A204.1 (cell line): ENCODE results near the gene FGF21.

Source experiments
- FAIRE-seq: peaks from 2 replicates; lab custom pipeline; 2012; peaks lifted over from hg19 to GRCh38; lab: Jason Lieb, UNC

Gene FGF21

DNA sequence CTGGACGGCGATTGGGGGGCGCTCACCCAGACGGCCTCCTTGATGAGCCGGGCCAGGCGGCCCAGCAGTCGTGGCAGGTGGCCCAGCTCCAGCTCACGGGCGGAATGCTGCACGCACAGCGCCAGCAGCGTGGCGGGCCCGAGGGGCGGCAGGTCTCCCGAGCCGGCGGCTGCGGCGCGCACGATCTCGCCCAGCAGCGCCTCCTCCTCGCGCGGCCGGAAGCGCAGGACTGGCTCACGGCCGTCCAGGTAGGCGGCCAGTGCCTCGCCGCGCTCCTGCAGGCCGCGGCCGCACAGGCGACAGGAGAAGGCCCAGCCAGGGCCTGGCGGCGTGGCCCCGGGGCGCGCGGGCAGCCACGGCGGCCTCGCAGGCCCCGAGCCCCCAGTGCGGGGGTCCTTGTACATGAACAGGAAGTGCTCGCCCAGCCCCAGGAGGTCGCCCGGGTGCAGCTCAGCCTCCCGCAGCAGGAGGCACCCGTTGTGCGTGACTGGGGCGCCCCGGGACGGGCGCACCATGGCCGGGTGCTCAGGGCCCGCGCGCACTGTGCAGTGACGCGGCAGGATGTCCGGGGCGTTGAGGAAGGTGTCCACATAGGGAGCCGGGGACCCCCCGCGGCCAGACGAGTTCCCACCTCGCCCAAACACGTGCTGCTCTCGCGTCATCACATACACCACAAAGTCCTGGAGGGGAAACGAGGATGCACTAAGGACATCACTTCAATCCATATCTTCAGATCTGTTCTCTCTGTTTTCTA lies 26.2 kb upstream of the FGF21 start:
- no peak for FAIRE-seq

DNA sequence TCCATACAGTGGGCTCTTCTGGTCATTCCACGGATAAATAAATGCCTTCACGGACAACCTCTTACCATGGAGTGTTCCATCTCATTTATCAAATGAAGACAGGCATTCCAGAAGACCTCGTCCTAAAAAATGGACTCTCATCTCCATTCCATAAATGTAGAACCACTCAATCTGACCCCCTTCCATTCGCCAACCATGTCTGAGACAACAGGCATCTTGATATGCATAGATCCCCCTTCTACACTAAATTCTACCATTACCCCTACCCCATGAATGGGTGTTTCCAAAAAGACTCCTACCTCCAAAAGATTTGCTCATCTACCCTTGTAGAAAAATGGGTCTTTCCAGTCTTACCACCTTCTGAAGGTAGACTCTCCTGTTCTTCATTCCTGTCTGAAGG lies 23.9 kb upstream of the FGF21 start:
- no peak for FAIRE-seq

DNA sequence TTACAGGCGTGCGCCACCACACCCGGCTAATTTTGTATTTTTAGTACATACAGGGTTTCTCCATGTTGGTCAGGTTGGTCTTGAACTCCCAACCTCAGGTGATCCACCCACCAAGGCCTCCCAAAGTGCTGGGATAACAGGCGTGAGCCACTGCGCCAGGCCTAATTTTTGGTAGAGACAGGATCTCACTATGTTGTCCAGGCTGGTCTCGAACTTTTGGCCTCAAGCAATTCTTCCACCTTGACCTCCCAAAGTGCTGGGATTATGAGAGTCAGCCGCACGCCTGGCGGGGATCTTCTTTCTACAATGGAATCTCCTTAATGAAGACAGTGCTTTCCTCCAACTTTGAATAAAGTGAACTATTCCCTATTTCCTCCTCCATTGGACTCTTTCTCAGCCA lies 20.7 kb upstream of the FGF21 start:
- FAIRE-seq, result no peak

DNA sequence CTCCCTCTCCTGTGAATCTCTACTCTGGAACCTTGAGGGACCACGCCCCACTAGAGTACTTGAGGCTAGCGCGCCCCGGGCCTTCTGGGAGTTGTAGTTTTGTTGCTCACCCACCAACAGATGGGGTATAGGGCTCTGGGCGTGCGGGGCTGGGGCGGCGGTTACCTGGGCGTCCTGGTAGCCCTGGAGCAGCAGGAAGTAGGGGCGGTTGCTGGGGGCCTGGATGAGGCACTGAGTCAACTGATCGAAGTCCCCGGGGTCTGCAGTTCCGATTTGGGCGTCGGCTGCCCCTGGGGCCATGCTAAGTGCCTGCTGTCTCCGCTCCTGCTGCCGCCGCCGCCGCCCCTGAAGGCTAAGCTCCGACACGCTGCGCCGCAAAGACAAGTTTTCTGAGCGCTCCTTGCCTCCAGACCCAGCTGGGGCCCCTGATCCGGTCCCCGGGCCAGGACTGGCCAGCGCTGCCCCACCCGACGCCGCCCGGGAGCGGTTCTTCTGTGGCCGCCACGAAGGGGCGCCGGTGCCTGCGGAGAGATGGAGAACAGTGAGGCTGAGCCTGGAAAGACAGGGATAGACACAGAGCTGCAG lies 20.2 kb upstream of the FGF21 start:
- FAIRE-seq, result no peak

DNA sequence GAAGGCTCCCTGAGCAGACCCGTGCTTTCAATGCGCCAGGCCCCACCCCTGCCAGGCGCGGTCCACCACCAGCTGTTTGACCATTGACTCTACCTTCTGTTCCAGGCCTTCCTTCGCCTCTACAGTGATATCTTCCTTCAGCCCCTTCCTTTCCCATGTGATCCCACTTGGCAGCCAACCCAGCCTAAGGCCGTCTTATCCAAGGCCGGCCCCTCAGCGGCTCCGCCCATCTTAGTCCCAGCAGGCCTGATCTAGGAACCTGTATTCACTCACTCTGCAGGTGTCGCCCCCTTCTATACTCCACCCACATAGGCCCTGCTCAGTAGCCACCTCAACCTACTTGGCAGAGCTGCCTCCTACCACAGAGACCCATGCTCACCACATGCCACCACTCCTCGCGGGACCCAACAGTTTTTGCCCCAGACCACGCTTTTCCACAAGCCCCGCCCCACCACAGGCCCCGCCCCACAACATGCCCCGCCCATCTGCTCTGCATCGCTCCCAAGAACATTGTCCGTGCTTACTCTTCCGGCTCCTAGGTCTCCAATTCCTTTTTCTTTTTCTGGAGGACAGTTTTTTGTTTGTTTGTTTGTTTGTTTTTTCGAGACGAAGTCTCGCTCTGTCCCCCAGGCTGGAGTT lies 17.8 kb upstream of the FGF21 start:
- FAIRE-seq, result no peak

DNA sequence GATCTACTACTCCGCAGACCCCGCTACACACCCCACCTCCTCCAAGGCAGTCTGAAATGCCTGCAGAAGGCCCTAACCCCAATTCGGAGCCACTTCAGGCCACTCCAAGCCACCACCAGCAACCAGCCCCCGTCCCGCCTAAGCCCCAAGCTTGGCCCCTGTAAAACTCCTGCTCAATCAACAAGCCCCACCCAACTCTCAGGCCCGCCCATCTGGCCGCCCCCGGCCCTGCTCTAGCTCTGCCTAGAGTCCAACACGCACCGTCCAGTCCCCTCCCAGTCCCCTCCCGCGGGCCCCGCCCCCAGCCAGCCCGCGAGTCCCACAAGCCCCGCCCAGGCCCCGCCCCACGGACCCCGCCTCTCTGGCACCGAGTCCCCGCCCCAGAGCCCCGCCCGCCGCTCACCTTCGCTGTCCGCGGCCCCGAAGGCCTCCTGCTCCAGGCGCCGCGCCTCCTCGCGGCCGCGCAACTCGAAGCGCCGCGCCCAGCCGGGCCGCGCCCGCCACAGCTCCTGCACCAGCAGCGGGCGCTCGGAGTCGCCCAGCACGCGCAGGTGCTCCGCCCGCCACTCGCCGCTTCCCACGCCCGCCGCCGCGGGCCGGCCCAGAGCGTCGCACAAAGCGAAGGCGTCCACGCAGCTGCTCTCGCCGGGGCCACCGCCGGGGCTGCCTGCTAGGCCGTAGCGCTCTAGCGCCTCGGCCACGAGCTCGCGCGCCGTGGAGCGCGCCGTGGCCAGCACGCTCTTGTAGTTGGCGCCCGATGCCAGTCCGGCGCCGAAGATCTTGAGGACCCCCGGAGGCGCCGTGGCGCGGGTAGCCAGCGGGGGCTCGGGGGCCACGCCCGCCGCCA lies 16.5 kb upstream of the FGF21 start:
- no peak for FAIRE-seq

DNA sequence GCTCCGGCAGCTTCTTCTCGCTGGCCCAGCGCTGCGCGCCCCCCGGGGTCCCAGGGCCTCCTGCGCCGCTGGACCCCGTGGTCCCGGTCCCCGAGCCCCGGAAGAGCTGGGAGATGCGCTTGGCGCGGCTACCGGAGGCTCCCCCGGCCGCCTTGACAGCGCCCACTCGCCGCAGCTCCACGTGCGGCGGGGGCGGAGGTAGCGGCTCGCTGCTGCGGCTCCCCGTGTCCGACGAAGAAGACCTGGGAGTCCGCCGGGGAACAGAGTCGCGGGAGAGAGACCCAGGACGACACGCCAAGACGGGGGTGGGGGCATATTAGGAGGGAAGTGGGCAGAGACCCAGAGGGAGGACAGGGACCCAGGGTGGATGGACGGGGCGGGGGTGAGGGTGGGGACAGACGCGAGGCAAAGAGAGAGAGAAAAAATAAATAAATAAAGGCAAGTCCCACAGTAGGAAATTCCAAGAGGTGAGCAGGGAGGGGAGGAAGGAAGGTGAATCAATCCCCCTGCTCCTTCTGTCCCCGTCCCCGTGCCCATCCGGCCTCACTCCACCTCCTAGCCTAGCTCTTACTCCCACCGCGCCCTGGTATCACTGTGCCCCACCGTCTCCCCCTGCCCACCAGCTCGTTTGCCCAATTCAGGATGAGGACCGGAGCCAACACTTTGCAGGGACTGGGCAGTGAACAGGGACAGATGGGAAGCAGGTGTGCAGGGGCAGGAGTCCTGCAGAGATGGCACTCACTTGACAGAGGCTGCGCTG lies 15.7 kb upstream of the FGF21 start:
- FAIRE-seq, result no peak

DNA sequence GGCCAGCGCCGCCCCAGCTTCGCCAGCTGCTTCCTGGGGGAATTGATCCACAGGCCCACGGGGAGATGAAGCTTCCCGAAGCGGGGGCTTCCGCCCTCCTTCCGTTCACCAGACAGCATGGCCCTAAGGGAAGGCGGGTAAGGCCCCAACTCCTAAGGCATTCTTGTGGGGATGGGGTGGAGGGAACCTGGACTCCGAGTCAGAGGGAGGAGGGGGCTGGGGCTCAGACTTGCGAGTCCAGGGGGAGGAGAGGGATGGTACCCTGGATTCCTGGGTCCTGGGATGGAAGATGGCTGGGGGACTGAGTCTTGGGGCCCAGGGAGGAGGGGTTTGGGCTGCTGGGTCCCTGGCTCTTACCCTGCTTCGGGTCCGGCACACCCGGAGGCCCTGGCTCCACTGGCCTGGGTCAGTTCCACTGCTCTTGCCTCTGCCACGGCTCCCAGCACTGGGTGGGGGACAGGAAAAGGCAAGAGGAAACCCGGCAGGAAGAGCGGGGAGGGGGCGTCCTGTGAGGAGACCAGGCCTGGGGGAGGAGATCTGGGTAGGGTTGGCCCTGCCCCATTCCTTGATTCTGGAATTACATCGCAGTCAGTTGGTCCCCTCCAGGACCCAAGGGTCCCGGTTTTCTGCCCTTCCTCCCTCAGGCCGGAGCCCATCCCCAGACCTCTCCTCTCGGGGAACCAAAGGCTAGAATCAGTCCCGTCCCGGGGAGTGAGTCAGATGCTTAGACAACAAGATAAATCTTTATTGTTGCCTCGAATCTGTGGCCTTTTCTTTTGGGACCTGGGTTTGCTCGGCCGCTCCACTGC lies 15.0 kb upstream of the FGF21 start, which contains the start of gene RASIP1:
RASIP1 (minus strand) TSS at position 447 of the 809 bp plus-strand sequence; CDS start at position 119, 328 bp downstream.
- no peak for FAIRE-seq

DNA sequence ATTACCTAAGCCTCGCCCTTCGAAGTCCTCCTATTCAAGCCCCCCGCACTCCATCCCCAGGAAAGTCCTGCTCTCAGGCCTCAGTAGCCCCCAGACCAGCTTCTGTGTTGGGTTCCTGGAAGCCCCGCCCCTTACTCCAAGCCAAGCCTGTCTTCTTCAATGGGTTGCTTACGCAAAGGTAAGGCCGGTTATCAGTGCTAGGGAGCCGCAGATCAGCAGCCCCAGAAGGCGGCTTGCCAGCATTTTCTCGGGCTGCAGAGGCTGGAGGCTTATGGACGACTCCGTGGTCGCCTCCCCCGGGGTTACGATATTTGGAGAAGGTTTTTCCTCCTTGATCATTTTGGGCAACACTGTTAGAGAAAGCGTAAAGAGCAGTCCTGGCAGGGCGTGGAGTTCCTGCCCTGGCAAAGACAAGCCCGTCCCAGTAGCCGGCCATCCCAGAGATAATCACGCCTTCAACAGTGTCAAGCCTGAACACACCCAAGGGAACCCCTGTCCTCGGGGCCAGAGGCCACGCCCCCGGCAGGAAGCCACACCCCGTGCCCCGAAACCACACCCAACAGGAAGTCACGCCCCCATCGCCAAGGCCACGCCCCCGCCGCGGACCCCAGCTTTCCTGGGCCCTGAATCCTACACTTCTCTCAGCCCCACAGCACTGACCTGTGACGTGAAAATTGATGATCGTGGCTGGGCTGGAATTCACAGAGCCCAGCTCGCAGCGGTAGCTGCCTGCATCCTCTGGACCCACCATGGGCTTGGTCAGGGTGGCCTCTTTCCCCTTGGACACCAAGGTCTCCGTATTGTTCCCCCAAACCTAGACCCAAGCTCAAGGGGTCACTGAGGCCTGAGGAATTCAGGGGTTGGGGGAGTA lies 14.0 kb upstream of the FGF21 start:
- FAIRE-seq, result no peak

DNA sequence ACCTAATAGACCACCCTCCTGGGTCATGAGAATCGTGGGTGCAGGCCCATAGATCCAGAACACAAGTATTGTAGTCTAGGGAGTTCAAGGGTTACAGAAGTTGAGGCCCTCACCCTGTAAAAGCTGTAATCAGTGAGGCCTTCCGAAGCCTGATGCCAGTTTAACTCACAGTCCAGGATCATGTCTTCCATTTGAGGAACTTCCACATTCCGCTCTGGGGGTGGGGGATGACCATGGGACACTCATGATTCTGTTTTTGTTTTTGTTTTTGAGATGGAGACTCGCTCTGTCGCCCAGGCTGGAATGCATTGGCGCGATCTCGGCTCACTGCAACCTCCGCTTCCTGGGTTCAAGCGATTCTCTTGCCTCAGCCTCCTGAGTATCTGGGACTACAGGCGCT lies 13.2 kb upstream of the FGF21 start:
- FAIRE-seq, result no peak

DNA sequence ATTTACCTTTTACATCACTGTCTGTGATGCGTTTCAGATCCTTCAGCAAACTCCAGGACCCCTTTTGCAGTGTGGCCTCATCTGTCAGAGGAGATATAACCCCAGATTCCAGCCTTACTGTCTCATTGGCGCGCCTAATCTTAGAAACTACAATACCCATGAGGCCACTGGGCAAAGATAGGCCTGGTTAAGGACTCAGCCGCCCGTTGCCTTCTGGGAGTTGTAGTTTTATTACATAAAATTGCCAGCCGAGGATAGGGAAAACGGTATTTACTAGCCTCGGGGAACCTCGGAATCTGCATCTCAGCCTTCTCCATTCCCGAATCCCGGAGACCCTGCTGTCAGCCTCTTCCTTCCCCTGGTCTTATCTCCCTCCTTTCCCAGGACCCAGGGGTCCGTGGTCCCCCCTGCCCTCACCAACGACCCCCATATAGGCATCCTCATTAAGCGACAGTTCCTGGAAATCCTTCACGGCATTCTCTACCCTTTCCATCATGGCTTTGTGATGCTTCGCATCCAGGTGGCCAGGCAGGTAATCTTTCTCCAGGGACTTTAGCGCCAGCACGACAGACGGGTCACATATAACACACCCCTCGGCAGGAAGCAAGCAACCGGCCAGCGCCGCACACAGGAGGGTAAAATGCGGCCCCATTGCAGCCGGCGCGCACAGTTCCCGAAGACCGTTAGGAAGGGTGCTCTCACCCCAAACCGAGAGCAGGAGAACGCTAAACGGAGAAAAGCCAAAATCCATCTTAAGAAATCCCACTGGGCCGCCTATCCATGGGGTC lies 9.9 kb upstream of the FGF21 start:
- no peak for FAIRE-seq

DNA sequence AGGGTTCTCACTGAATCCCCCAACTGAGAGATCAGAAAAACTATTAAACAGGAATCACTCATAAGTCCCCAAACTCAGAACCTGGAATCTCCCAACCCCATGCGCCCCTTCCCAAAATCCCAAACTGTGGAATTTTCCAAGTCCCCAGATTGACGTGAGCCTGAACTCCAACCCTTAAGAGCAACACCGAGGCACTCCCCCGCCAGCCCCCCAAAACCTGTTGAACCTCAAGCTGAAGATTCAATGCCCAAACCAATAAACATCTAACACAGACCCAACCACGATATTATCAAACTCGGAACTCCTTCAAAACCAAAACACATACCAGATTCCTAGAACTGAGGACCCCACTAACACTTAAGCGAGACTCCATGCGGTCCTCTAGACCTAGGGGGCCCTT lies 9.2 kb upstream of the FGF21 start:
- FAIRE-seq, result no peak

DNA sequence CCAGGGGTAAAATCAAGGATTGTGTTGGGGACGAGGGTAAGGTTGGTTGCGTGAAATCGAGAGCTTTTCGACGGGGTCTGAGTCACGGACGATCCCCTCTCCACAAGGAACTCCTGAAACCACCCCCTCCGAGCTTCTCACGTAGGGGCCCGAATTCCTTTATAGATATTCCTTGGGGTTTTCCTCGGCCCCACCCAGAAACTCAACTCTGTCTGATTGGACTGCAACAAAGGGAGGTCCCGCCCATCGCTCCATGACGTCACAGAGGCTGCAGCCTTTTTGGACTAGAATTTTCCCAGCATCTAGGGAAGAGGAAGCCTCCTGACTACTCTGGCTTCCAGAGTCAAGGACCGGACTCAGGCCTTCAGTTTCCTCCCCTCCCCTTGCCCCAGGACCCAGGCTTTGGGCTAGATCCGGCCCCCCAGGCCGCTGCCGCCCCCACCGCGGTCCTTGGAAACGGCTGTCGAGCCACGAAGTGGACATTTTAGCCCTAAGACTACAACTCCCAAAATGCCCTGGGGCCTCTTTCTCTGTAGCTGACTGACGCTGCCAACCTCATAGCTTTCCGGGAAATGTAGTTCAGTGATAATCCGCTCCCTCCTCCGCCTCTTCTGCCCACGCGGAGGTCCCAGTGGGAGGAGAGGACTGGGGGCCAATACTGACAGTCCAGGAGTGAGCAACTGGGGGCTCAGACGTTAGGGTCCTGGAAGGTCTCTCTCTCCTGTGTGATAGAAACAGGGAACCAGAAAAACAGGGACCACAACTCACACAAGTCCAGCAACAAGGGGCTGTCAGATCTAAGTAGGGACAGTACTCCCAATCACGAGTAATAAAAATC lies 8.4 kb upstream of the FGF21 start, which contains the start of gene IZUMO1:
IZUMO1 (minus strand) TSS at position 172 of the 838 bp plus-strand sequence. CDS start 1,050 bp downstream, outside the sequence.
- no peak for FAIRE-seq

DNA sequence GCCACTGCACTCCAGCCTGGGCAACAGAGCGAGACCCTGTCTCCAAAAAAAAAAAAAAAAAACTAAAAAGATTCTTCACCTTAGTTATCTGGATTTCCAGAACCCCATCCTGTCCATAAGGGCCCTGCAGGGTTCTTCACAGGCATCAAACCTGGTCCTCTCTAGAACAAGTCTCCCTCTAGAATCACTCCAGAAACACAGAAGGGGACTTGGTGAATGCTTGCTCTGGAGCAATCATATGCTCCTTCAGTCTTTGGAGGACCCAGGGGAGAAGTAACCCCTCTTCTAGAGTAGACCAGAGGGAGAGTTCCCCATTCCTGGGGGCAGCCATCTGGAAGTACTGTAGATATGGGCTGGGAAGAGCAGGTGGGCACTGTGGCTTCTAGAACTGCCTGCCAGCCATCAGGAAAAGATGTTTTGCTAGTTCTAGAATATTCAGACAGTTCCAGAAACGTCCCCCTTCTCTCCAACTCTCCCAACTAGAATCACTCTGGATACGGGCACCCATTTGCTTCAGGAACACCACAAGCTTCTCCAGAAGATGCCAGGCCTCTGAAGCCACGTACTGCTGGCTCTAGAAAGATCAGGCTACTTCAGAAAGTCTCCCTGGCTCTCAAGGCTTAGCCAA lies 5.6 kb upstream of the FGF21 start:
- no peak for FAIRE-seq

DNA sequence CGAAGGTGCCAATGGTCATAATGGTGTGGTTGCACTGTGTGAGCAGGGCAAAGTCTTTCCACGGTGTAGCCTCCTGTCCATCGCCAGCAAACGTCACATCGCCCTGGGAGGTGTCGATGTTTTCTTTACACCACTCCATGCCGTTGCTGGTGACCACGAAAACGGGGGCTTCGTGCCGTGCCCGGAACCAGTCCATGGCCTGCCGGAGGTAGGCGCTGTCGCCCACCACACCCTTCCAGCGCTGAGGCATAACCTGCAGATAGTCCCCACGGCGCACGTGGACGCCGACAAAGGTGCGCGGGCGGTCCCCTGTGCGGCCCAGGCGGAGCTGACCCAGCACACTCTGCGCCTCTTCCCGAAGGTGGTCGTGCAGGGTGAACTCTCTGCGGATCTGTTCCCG lies 5.0 kb upstream of the FGF21 start:
- FAIRE-seq, result no peak

DNA sequence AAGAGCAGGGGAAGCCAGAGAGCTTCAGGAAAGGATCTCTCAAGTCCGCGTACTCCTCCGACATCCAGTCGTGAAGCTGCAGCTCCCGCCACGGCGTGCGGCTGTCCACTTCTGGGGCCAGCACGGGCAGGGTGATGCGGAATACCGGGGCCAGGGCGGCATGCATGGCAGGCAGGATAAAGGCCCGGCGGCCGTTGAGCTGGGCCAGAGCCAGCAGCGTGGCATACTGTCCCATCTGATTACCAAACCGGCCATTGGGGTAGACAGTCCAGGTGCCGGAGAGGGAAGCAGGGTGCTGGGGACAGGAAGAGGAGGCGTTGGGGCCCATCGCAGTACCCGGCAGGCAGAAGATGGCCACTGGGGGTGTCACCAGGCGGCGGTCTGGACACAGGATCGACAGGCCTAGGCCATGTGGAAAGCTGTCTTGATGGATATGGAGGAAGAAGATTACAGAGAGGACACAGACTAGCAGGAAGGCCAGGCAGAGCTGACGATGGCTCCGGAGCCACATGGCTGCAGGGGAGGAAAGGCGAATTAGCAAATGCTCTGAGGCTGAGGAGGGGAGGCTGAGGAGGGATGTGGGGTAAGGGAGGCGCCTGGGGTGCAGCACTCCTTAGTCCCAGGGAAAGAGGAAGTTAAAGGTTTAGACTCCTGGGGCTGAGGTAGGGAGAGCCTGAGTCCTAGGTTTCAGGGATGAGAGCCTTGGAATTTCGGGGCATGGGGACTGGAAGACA lies 4.4 kb upstream of the FGF21 start:
- FAIRE-seq, result no peak
